ENCODE measurements around the gene P2RY6.

P2RY6 gene

GRCh38 chr11:73298233-73298632 lies 26.1 kb downstream of the P2RY6 start:
- DNase-seq: no peak

GRCh38 chr11:73299751-73300150 lies 27.6 kb downstream of the P2RY6 start:
- DNase-seq: no peak

GRCh38 chr11:73306069-73306841 lies 34.1 kb downstream of the P2RY6 start:
- DNase-seq: no peak

- DNase-seq: no peak
Measured at GRCh38 chr11:73306977-73307322, 34.8 kb downstream of the P2RY6 start.

- peak; percentile 89 for DNase-seq
Measured at GRCh38 chr11:73307323-73308002, 35.3 kb downstream of the P2RY6 start.

- no peak for DNase-seq
Measured at GRCh38 chr11:73308003-73308960, 36.1 kb downstream of the P2RY6 start, which contains the start of gene ARHGEF17. TSS of gene ARHGEF17 (plus strand) at chr11:73308276. CDS start at chr11:73308639, 363 bp downstream.

GRCh38 chr11:73308961-73309919 lies 37.1 kb downstream of the P2RY6 start:
- peak in 1 of 2 donors; percentile 32 for DNase-seq

- no peak for DNase-seq
Measured at GRCh38 chr11:73310076-73310475, 37.9 kb downstream of the P2RY6 start.

- no peak for DNase-seq
Measured at GRCh38 chr11:73310661-73311393, 38.7 kb downstream of the P2RY6 start.

GRCh38 chr11:73311394-73311869 lies 39.3 kb downstream of the P2RY6 start:
- no peak for DNase-seq

GRCh38 chr11:73312036-73312435 lies 39.9 kb downstream of the P2RY6 start:
- no peak for DNase-seq

- no peak for DNase-seq
Measured at GRCh38 chr11:73312851-73313327, 40.8 kb downstream of the P2RY6 start.

GRCh38 chr11:73313652-73314051 lies 41.5 kb downstream of the P2RY6 start:
- DNase-seq: no peak

- no peak for DNase-seq
Measured at GRCh38 chr11:73314117-73314961, 42.2 kb downstream of the P2RY6 start.

GRCh38 chr11:73315293-73316020 lies 43.3 kb downstream of the P2RY6 start:
- DNase-seq: no peak

GRCh38 chr11:73316422-73316821 lies 44.3 kb downstream of the P2RY6 start:
- no peak for DNase-seq

GRCh38 chr11:73317373-73317772 lies 45.2 kb downstream of the P2RY6 start:
- DNase-seq: no peak

- DNase-seq: no peak
Measured at GRCh38 chr11:73317803-73318202, 45.7 kb downstream of the P2RY6 start.

GRCh38 chr11:73318501-73319011 lies 46.4 kb downstream of the P2RY6 start:
- DNase-seq: no peak

Data from CD4-positive, alpha-beta T cell treated with Interleukin-4 for 1 hour (primary cell).